Trophoblast cell (in vitro differentiated cells and primary cell): ENCODE data around the gene RBM8A.
A peak's percentile ranks its signal among the peaks of the same experiment; 100 is the strongest.

Experiments used
- DNase-seq, 2 donors: peaks; one replicate each; pipeline ENCODE4 v3.0.0-alpha.2; 2016
- H2AFZ ChIP-seq: 2 replicates; pipeline ENCODE4 v1.6.1; 2013; ENCODE audit warnings: low read length, moderate library complexity, mild to moderate bottlenecking; ENCODE audit not compliant: insufficient read depth, poor library complexity
- H2AK5ac ChIP-seq: 2 replicates; pipeline ENCODE4 v1.6.1; 2013; ENCODE audit warnings: mild to moderate bottlenecking, low read length
- H2BK120ac ChIP-seq: 2 replicates; pipeline ENCODE4 v1.6.1; 2013; ENCODE audit warnings: low read length, mild to moderate bottlenecking, moderate library complexity; ENCODE audit not compliant: insufficient read depth, poor library complexity
- H2BK12ac ChIP-seq: 2 replicates; pipeline ENCODE4 v1.6.1; 2013; ENCODE audit warnings: mild to moderate bottlenecking, low read length, moderate library complexity
- H2BK5ac ChIP-seq: 2 replicates; pipeline ENCODE4 v1.6.1; 2013; ENCODE audit warnings: low read length, low read depth, moderate library complexity, mild to moderate bottlenecking; ENCODE audit not compliant: poor library complexity
- H3K14ac ChIP-seq: 2 replicates; pipeline ENCODE4 v1.6.1; 2013; ENCODE audit warnings: mild to moderate bottlenecking, low read length
- H3K18ac ChIP-seq: 2 replicates; pipeline ENCODE4 v1.6.1; 2013; ENCODE audit warnings: mild to moderate bottlenecking, low read length
- H3K23ac ChIP-seq: 2 replicates; pipeline ENCODE4 v1.6.1; 2013; ENCODE audit warnings: low read length
- H3K27ac ChIP-seq: 2 replicates; pipeline ENCODE4 v1.5.1; 2013; ENCODE audit warnings: low read depth, mild to moderate bottlenecking, inconsistent platforms, low read length, moderate library complexity
- H3K27me3 ChIP-seq: 2 replicates; pipeline ENCODE4 v1.6.1; 2013; ENCODE audit warnings: inconsistent platforms, mild to moderate bottlenecking, low read length, moderate library complexity; ENCODE audit not compliant: insufficient read depth
- H3K36me3 ChIP-seq, 2 experiments: 1 replicate in 1 of 2; 2 replicates in 1 of 2; pipeline ENCODE4 v1.6.1; 2013; ENCODE audit warnings: low read length in 2 of 2, mild to moderate bottlenecking in 2 of 2, moderate library complexity in 1 of 2; ENCODE audit not compliant: insufficient read depth in 2 of 2, control insufficient read depth in 1 of 2
- H3K4ac ChIP-seq: 2 replicates; pipeline ENCODE4 v1.6.1; 2013; ENCODE audit warnings: low read depth, mild to moderate bottlenecking, low read length, moderate library complexity
- H3K4me1 ChIP-seq, 2 experiments: 1 replicate in 1 of 2; 2 replicates in 1 of 2; pipeline ENCODE4 v1.6.1; 2013; ENCODE audit warnings: low read length in 2 of 2, mild to moderate bottlenecking in 2 of 2, moderate library complexity in 1 of 2; ENCODE audit not compliant: insufficient read depth in 2 of 2, control insufficient read depth in 1 of 2
- H3K4me2 ChIP-seq: 2 replicates; pipeline ENCODE4 v1.6.1; 2013; ENCODE audit warnings: inconsistent platforms, mild to moderate bottlenecking, low read length, moderate library complexity
- H3K4me3 ChIP-seq: 2 replicates; pipeline ENCODE4 v1.5.1; 2013; ENCODE audit warnings: mild to moderate bottlenecking, low read depth, low read length, inconsistent platforms
- H3K79me1 ChIP-seq: one replicate; pipeline ENCODE4 v1.6.1; 2013; ENCODE audit warnings: low read length
- H3K79me2 ChIP-seq: 2 replicates; pipeline ENCODE4 v1.6.1; 2013; ENCODE audit warnings: low read length, mild to moderate bottlenecking; ENCODE audit not compliant: control insufficient read depth, insufficient read depth, poor library complexity
- H3K9ac ChIP-seq: 2 replicates; pipeline ENCODE4 v1.6.1; 2013; ENCODE audit warnings: mild to moderate bottlenecking, low read length
- H3K9me3 ChIP-seq: 2 replicates; pipeline ENCODE4 v1.6.1; 2013; ENCODE audit warnings: low read depth, mild to moderate bottlenecking, control low read depth, inconsistent platforms, low read length; ENCODE audit not compliant: insufficient read depth
- H4K12ac ChIP-seq: 2 replicates; pipeline ENCODE4 v1.6.1; 2013; ENCODE audit warnings: low read depth, mild to moderate bottlenecking, low read length, moderate library complexity
- H4K8ac ChIP-seq: 2 replicates; pipeline ENCODE4 v1.6.1; 2013; ENCODE audit warnings: low read depth, mild to moderate bottlenecking, low read length, moderate library complexity
- H4K91ac ChIP-seq: one replicate; pipeline ENCODE4 v1.6.1; 2013; ENCODE audit warnings: low read depth, mild to moderate bottlenecking, low read length, moderate library complexity
- WGBS: extraction: QIAGEN DNeasy Blood & Tissue Kit; methylation state at CpG from one replicate; pipeline ENCODE4 v1.1.7; 2013; ENCODE audit warnings: missing lambda C conversion rate; ENCODE audit not compliant: insufficient read length, insufficient coverage; ENCODE audit errors: extremely low coverage; 5-methylcytosine and 5-hydroxymethylcytosine counted together

The RBM8A gene

GRCh38 chr1:145963265-145964019, 36.2 kb upstream of the RBM8A start:
- peaks cover 36% of the 10 kb centered on the region for H3K27me3 ChIP-seq
- H2AK5ac ChIP-seq = no peak overlapping the region
- no peak overlapping the region for H4K91ac ChIP-seq
- no peak overlapping the region for H3K18ac ChIP-seq
- no peak overlapping the region for H4K12ac ChIP-seq
- no peak overlapping the region for H2BK120ac ChIP-seq
- no peak overlapping the region for H2BK5ac ChIP-seq
- peak; percentile 49 to 89 for DNase-seq
- no peak overlapping the region for H3K4ac ChIP-seq
- H3K36me3 ChIP-seq = no peaks in the 10 kb centered on the region
- peaks cover 6% of the 10 kb centered on the region for H3K79me1 ChIP-seq
- H2BK12ac ChIP-seq = no peak overlapping the region
- no peak overlapping the region for H2AFZ ChIP-seq
- H3K4me2 ChIP-seq = peak overlapping the region; percentile 66
- H3K79me2 ChIP-seq = no peaks in the 10 kb centered on the region
- H3K14ac ChIP-seq = no peak overlapping the region
- H3K23ac ChIP-seq = no peak overlapping the region
- no peak overlapping the region for H3K27ac ChIP-seq
- no peak overlapping the region for H3K4me3 ChIP-seq
- H3K9ac ChIP-seq = no peak overlapping the region
- no peak overlapping the region for H4K8ac ChIP-seq
- peaks cover 14 to 24% of the 10 kb centered on the region in 2 experiments for H3K4me1 ChIP-seq
- no CpG with 5 or more reads among the region's 5 CpGs for WGBS
- H3K9me3 ChIP-seq = peaks cover 2% of the 10 kb centered on the region

GRCh38 chr1:145962157-145963102, 35.1 kb upstream of the RBM8A start:
- Histone ChIP-seq H4K12ac (no peak overlapping the region), H3K27me3 (peaks cover 37% of the 10 kb centered on the region), H3K4me3 (no peak overlapping the region), H2BK120ac (no peak overlapping the region), H3K4me2 (peak overlapping the region; percentile 94), H3K4me1 (peaks cover 15 to 26% of the 10 kb centered on the region in 2 experiments), H3K27ac (no peak overlapping the region), H3K23ac (no peak overlapping the region), H3K9ac (no peak overlapping the region), H3K79me2 (no peaks in the 10 kb centered on the region), H3K14ac (no peak overlapping the region), H3K36me3 (no peaks in the 10 kb centered on the region), H2AK5ac (no peak overlapping the region), H3K79me1 (peaks cover 6% of the 10 kb centered on the region), H3K4ac (no peak overlapping the region), H4K91ac (no peak overlapping the region), H3K9me3 (peaks cover 2% of the 10 kb centered on the region), H4K8ac (no peak overlapping the region), H2BK5ac (no peak overlapping the region), H2AFZ (no peak overlapping the region), H3K18ac (no peak overlapping the region), H2BK12ac (no peak overlapping the region)
- peak in 1 of 2 donors; percentile 24 for DNase-seq
- WGBS = no CpG with 5 or more reads among the region's 36 CpGs

DNA sequence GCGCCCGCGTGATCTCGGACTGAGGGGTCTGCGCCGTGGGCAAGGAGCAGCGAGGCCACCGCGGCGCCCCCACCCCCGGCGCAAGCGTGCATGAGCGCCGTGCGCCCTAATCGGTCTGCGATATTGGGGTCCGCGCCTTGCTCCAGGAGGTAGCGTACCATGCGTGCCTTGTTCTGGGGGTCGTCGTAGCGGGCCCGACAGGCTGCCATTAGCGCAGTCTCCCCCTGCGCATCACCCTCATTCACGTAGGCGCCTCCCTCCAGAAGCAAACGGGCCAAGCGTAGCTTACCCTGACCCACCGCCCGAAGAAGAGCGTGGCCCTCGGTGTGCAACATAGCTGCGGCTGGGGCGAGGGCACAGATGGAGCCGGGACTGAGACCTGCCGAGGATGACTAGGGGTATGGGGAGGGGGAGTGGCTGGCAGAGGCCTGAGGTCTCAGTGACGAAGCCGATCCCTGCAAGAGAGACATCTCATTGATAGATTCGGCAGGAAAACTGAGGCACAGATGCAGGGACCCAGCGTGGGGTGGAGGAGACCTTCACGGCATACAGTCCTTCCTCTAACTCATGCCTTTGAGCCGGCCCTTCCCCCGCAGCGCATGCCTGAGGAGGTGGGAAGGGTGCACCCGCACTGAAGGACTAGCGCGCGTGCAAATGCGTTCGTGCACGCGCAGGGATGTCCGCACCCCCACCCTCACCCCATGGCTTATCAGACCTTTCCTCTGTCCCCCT, 34.3 kb upstream of the RBM8A start:
- Histone ChIP-seq H3K14ac (no peak overlapping the region), H2AK5ac (no peak overlapping the region), H3K4me3 (peak overlapping the region; percentile 77), H2BK5ac (no peak overlapping the region), H4K91ac (no peak overlapping the region), H3K23ac (no peak overlapping the region), H3K4ac (no peak overlapping the region), H3K18ac (no peak overlapping the region), H3K79me2 (no peaks in the 10 kb centered on the region), H3K4me1 (peaks cover 16 to 26% of the 10 kb centered on the region in 2 experiments), H3K9ac (no peak overlapping the region), H4K12ac (no peak overlapping the region), H3K9me3 (peaks cover 2% of the 10 kb centered on the region), H3K4me2 (peak overlapping the region; percentile 94), H3K79me1 (peaks cover 6% of the 10 kb centered on the region), H2AFZ (no peak overlapping the region), H3K27me3 (peaks cover 40% of the 10 kb centered on the region), H3K36me3 (no peaks in the 10 kb centered on the region), H3K27ac (no peak overlapping the region), H2BK120ac (no peak overlapping the region), H2BK12ac (no peak overlapping the region), H4K8ac (no peak overlapping the region)
- no CpG with 5 or more reads among the region's 57 CpGs for WGBS
- peak in 1 of 2 donors; percentile 29 for DNase-seq

DNA sequence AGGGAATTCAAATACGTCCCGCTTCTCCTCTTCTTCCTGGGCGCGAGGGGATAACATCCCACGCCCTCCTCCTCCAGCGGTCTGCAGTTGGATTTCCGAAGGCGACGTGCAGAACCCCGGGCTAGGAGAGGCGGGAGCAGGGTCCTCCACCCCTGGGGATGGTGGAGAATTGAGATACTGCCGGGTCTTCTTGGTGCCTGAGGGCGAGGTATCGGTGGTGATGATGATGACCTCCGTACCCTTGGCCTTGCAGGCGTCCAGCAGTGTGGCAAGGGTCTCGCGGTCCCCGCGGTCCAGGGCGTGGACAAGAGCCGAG, 33.8 kb upstream of the RBM8A start:
- H3K27ac ChIP-seq = no peak overlapping the region
- H3K9me3 ChIP-seq = peaks cover 2% of the 10 kb centered on the region
- no peaks in the 10 kb centered on the region for H3K36me3 ChIP-seq
- no peak overlapping the region for H3K18ac ChIP-seq
- no peaks in the 10 kb centered on the region for H3K79me2 ChIP-seq
- peaks cover 40% of the 10 kb centered on the region for H3K27me3 ChIP-seq
- no CpG with 5 or more reads among the region's 22 CpGs for WGBS
- H3K4me3 ChIP-seq = peak overlapping the region; percentile 77
- H2BK12ac ChIP-seq = no peak overlapping the region
- H4K8ac ChIP-seq = peak overlapping the region; percentile 48
- no peak overlapping the region for H3K23ac ChIP-seq
- H3K4me1 ChIP-seq = peaks cover 16 to 26% of the 10 kb centered on the region in 2 experiments
- H3K14ac ChIP-seq = no peak overlapping the region
- H3K79me1 ChIP-seq = peaks cover 6% of the 10 kb centered on the region
- H2AK5ac ChIP-seq = no peak overlapping the region
- no peak overlapping the region for H2BK120ac ChIP-seq
- H2BK5ac ChIP-seq = no peak overlapping the region
- no peak for DNase-seq
- H3K4me2 ChIP-seq = peak overlapping the region; percentile 94
- no peak overlapping the region for H3K9ac ChIP-seq
- no peak overlapping the region for H4K91ac ChIP-seq
- H2AFZ ChIP-seq = no peak overlapping the region
- H4K12ac ChIP-seq = no peak overlapping the region
- no peak overlapping the region for H3K4ac ChIP-seq
